GM21360 (cell line): ENCODE results near the gene YPEL2.
A peak's percentile ranks its signal among the peaks of the same experiment; 100 is the strongest.

Experiments used
- ATAC-seq: cut with Tn5 transposase; IDR thresholded peaks from one replicate; pipeline ENCODE4 v1.9.1; 2021; ENCODE audit warnings: mild to moderate bottlenecking, moderate library complexity; ENCODE audit not compliant: unreplicated experiment

Gene YPEL2

DNA sequence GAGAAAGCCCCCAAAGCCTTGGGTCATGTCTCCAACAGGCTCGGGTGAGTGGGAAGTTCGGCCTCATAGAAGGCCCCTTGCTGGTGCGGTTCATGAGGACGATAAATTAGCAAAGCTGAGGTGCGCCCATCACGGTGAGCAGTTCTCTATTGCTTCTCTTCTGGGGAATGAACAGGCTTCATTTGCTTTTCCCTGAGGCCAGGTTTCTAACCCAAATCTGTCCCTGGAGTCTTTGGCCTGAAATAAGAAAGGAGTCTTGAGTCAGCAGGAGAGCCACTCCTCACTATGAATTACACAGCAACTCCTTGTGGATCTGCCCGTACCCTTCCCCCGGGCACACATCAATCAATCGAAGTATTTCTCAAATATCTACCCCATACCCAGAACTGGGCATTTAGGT, 94.6 kb downstream of the YPEL2 start:
- no peak for ATAC-seq

DNA sequence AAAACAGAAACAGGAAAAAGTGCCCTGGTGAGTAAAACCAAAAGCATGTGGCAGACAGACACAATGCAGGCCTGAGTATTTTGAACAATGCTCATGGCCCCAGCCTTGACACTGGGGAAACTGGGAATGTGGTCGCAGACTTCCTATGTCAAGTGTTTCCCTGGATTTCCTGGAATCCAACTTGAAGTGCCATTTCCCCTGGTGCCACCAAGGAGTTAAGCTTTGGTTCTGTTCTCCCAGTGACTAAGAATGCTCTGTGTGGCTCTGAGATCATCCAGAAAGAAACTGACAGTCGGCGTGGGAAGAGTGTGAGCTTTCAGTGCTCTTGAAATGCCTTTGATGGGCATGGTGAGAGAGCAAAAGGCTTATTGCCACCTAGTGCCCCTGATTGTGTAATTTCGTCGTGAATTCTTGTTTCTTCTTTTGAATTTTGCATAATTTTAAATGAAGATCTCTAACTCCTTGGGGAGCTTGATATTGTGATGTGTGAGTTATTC, 96.0 kb downstream of the YPEL2 start:
- ATAC-seq, result no peak

DNA sequence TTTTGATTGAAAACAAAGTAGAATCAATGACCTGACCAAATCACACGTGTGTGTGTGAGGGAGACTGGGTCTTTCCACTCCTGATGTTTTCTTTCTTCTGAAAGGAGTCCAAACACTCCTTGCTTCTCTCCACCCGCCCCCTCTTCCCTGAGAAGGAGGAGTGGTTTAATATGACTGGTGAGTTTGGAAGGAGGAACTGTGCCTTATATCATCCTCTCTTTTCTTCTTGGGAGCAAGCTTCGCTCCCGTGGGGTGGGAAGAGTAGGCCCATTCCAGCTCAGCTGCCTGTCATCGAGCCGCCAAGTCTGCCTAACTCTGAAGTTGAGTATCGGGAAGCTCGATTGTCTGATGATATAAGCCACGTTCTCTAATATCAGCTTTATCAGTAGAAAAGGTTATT, 96.5 kb downstream of the YPEL2 start:
- ATAC-seq, result no peak

DNA sequence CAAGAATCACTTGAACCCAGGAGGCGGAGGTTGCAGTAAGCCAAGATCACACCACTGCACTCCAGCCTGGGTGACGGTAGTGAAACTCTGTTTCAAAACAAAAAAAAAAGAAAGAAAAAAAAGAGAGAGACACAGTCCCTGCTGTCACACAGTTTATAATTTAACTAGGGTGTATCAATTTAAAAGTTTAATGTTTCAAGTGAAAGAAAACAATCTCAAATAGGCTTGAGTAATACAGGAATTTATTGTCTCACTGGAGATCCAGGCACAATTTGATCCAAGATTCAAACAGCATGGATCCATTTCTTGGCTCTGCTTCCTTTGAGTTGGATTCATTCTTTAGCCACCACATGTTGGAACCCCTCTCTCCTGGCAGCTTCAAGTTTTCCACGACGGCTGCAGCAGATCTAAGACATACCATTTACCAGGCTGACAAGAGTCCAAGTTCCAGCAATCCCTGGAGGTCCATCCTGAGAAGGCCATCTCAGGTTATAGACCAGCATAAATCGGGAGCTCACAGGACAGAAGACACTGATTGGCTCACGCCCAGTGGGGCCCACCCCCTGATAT, 97.5 kb downstream of the YPEL2 start:
- ATAC-seq, result no peak

GRCh38 chr17:59431601-59432000, 100.1 kb downstream of the YPEL2 start:
- no peak for ATAC-seq

DNA sequence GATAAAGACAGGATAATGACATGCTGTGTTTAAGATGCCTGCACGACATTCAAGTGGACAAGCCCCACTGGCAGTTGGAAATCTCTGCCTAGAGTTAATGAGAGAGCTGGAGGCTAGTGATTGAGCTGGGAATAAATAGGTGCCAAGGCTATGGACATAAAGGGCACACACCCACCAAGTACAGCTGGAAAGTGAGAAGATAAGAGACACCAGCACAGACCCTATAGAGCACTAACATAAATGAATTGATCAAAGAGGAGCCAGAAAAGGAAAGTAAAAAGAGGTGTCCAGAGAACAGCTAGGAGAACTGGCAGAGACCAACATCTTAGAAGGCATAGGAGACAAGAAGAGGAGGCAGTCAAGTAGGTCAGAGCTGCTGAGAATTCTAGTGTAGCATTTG, 101.2 kb downstream of the YPEL2 start:
- no peak for ATAC-seq

GRCh38 chr17:59433586-59433985, 102.1 kb downstream of the YPEL2 start:
- ATAC-seq, result no peak

- ATAC-seq, result no peak
Observed at GRCh38 chr17:59434429-59434828, 103.0 kb downstream of the YPEL2 start.

DNA sequence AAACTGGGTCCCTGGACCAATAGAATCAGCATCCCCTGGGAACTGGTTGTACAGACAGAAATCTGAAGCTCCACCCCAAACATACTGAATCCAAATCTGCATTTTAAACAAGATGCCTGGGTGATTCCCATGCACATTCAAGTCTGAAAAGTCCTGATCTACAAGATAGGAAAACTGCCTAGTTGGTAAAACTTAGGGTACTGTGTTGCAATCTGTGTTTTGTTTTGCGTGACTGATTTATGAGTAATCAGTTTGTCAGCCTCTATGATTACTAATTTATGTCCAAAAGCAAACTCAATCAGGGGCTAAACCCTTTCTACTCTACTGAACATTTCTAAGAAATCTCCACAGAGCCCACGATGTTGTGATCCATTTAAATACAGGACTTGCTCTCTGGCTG, 103.8 kb downstream of the YPEL2 start:
- no peak for ATAC-seq

GRCh38 chr17:59436900-59437299, 105.4 kb downstream of the YPEL2 start:
- ATAC-seq, result no peak

DNA sequence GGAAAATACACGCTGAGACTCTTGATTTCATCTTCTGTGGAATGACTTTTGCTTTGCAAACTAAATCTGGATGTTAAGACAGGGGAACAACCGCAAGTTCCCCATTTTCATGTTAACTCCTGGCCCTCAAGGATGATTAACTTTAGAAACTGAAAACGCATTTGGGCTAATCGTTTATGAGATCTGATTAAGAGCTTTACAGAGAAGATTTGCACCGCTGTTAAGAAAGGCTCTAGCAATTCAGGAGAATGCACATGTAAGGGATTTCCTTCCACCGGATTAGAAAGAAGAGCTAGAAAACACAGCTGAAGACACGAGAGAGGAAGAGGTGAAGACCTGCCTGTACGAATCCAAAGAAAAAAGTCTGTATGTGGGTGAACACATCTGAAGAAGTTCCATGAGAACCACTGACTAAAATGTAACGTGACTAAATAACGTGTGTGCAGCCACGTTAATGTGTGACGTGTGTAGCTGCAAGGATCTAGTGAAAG, 106.4 kb downstream of the YPEL2 start:
- no peak for ATAC-seq

DNA sequence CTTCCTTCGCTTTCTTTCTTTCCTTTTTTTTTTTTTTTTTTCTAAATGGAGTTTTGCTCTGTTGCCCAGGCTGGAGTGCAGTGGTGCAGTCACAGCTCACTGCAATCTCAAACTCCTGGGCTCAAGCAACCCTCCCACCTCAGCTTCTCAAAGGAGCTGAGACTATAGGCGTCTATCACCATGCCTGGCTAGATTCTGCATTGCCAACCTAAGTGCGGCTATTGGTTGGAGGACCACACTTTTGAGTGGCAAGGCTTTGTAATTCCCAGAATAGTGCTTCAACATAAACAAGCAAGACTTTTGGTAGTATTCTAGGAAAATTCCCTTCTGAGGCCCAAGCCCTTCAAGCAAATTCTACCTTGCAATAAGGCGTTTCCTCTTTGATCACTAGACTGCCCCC, 107.8 kb downstream of the YPEL2 start:
- ATAC-seq, result no peak

DNA sequence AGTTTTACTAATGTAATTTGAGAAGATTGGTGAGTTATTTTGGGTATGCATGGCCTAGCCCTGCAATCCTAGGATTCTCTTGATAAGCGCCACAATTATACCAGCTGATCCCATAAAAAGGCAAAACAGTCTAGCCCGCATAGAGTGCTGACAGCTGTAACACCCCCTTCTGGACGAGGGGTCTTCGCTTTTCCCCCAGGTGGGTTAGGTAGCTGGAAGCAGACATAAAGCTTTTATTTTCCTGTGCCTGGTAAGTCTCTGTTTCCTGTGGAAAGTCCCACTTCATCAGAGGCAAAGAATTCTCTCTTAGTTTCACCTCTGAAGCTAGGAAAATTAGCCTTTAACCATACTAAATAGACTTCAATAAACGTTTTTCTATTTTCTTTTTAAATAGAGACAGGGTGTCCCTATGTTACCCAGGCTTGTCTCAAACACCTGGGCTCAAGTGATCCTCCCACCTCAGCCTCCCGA, 108.3 kb downstream of the YPEL2 start:
- ATAC-seq, result no peak

DNA sequence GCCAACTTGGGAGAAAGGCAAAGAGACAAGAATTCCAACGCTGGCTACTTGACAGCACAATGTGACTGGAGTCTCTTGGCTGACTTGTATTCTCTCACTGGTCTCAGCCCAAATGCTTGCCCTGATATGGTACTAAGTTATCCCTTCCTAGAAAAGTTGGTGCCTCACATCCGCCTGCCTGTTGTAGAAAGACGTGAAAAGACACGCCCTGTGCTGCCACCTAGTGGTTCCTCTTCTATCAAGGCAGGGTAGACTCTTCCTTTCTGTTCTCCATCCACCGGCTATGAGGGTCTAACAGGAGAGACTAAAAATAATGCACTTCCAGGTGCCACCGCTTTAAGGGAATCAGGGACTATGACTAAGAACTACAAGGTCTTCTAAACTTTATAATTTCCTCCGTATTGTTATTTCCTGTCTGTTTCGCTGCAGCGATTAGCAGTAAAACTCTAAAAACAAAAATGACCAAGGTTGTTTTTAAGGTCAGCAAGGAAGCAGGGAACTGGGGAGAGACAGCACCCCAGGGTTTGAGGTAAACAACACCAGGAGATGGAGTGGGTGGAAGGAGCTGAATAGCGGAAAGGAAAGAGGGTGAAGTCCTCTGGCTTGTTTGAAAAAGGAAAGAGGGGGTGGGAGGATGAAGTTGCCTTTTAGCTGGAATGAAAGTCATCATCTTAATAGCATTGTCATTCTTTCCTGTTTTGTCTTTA, 109.5 kb downstream of the YPEL2 start:
- ATAC-seq, result peak; percentile 64

GRCh38 chr17:59441464-59442096, 110.1 kb downstream of the YPEL2 start:
- ATAC-seq, result no peak

GRCh38 chr17:59443106-59443505, 111.7 kb downstream of the YPEL2 start:
- no peak for ATAC-seq
